ENCODE data around the gene CPED1. TPM values are rescaled to one million over a fixed set of nuclear protein-coding genes. Genes with fewer than 3 reads are reported as not detected.

CPED1 gene
- total and polyA plus RNA-seq, 10 of the 15 experiments (the other 5 are each of a cell fraction or from before 2014, with no cell fraction given): 0.01 to 0.77 (median 0.10) TPM; not detected in 1

GRCh38 chr7:121276313-121276712 is 287.8 kb downstream of the CPED1 start (continued):
- no peak for TF ChIP-seq SMAD5 (IDR thresholded peaks at IDR 0.05; ENCODE audit: low read depth)

GRCh38 chr7:121278120-121279021 is 289.9 kb downstream of the CPED1 start:
- intact Hi-C loops (cut with micrococcal nuclease; ENCODE audit: unreplicated experiment): loop anchor here (1.0 to 5.0 kb wide), 4 partner anchors 24 to 252 kb away; no protein-coding TSS in a partner anchor
- H3K4me2 ChIP-seq (ENCODE audit: control insufficient read depth, insufficient read depth): peak overlapping the region; percentile 74
- CTCF ChIA-PET: interaction anchor here (0.6 to 2.3 kb wide), 10 partner anchors 15 to 195 kb away, joined by 3 to 10 read pairs (median 3); no protein-coding TSS in a partner anchor
- TF ChIP-seq SMAD5 (IDR thresholded peaks at IDR 0.05; ENCODE audit: low read depth): no peak
- no peak for TF ChIP-seq NKRF (conservative IDR thresholded peaks at IDR 0.05)
- 0 out of 2 replicates have a peak, but pooled peaks have one; percentile 26 for TF ChIP-seq EED (IDR thresholded peaks at IDR 0.05; ENCODE audit: low read depth)
- TF ChIP-seq MYB (IDR thresholded peaks at IDR 0.05; ENCODE audit: borderline replicate concordance, low read depth, low read length): no peak
- TF ChIP-seq ZBED1 (IDR thresholded peaks at IDR 0.05; ENCODE audit: borderline replicate concordance): peak; percentile 86
- no peak for TF ChIP-seq E4F1 (IDR thresholded peaks at IDR 0.05; ENCODE audit: borderline replicate concordance, partially characterized antibody)
- no peak; the same call in 1 of the 2 replicates for TF ChIP-seq RAD51 (IDR thresholded peaks at IDR 0.05)
- 0 out of 2 replicates have a peak, but pooled peaks have one; percentile 29 for TF ChIP-seq NBN (IDR thresholded peaks at IDR 0.05)
- peak; percentile 60; the same call in 1 of the 3 replicates for TF ChIP-seq POU2F2 (IDR thresholded peaks at IDR 0.05; ENCODE audit: borderline replicate concordance, low read depth, low read length)
- TF ChIP-seq NFYA (IDR thresholded peaks at IDR 0.05; ENCODE audit: borderline replicate concordance, low read depth, low read length): no peak
- TF ChIP-seq NFYB (IDR thresholded peaks at IDR 0.05; ENCODE audit: insufficient read depth, low read depth, low read length): no peak
- peak; percentile 99 for TF ChIP-seq MTA2 (IDR thresholded peaks at IDR 0.05; ENCODE audit: low read depth)
- TF ChIP-seq HDAC2 (IDR thresholded peaks at IDR 0.05): no peak
- TF ChIP-seq IKZF1 (conservative IDR thresholded peaks at IDR 0.05): peak; percentile 78
- no peak for TF ChIP-seq ZBTB33 (IDR thresholded peaks at IDR 0.05)

More at GRCh38 chr7:121278120-121279021, 289.9 kb downstream of the CPED1 start:
- 37% methylated on average over 2 of the region's 2 CpGs for WGBS (ENCODE audit: insufficient coverage, insufficient replicate concordance, low lambda C conversion rate, missing lambda C conversion rate)
- SMC1A ChIA-PET (ENCODE audit: uncharacterized antibody, unreplicated experiment): interaction anchor here (0.6 to 3.2 kb wide), 25 partner anchors 10 to 350 kb away, joined by 3 to 17 read pairs (median 4); no protein-coding TSS in a partner anchor
- Histone ChIP-seq H3K27me3 (replicated peaks in 1 of 2; ENCODE audit: control insufficient read depth in 2 of 2, insufficient read depth in 2 of 2, low read length in 1 of 2) (no peaks in the 10 kb centered on the region), H4K20me1 (ENCODE audit: control insufficient read depth, insufficient read depth) (no peaks in the 10 kb centered on the region), H3K9me3 (replicated peaks; ENCODE audit: control insufficient read depth, insufficient read depth, low read length) (no peaks in the 10 kb centered on the region), H3K36me3 (ENCODE audit: control insufficient read depth in 2 of 2, insufficient read depth in 2 of 2, low read length in 1 of 2) (no peaks in the 10 kb centered on the region), H3K27ac (ENCODE audit: control insufficient read depth, insufficient read depth) (peak overlapping the region; percentile 64), H3K79me2 (ENCODE audit: control insufficient read depth, insufficient read depth, low read length) (no peaks in the 10 kb centered on the region), H3K9ac (ENCODE audit: control insufficient read depth, insufficient read depth, low read length) (no peak overlapping the region), H3K4me3 (no peak overlapping the region), H3K4me1 (ENCODE audit: control insufficient read depth, insufficient read depth, low read length) (peaks cover 13% of the 10 kb centered on the region), H2AFZ (ENCODE audit: control insufficient read depth, low read depth, low read length) (no peak overlapping the region)
- no TSS peak for BruUV-seq (replicated peaks)
- POLR2A ChIA-PET: interaction anchor here (0.8 to 2.3 kb wide), 6 partner anchors 14 to 104 kb away, joined by 3 to 7 read pairs (median 4); no protein-coding TSS in a partner anchor
- ATAC-seq: peak; percentile 94
- peak; percentile 90 for FAIRE-seq
- in situ Hi-C loops (cut with MboI): no loop called here
- RAD21 ChIA-PET (ENCODE audit: unreplicated experiment): interaction anchor here (0.7 to 2.4 kb wide), 16 partner anchors 14 to 716 kb away, joined by 3 to 17 read pairs (median 4); partner anchors contain the start of gene FAM3C
- peak; percentile 86 for DNase-seq (ENCODE audit: low read depth, low spot score)
